Activated T-cell treated with anti-CD3 and anti-CD28 coated beads for 48 hours (primary cell): ENCODE measurements around the gene ADGRF5.

Experiments
- DNase-seq: peaks from one replicate; pipeline ENCODE4 v3.0.0-alpha.2; 2020; ENCODE audit warnings: low read depth

ADGRF5 gene

GRCh38 chr6:46921731-46922130, at the start of gene ADGRF5:
Gene ADGRF5 (minus strand): TSS chr6:46921938. CDS start chr6:46906762, 15,176 bp downstream.
- DNase-seq: no peak

GRCh38 chr6:46969206-46969605, 47.5 kb upstream of the ADGRF5 start:
- DNase-seq: no peak

- no peak for DNase-seq
Measured at GRCh38 chr6:46967826-46968349, 46.1 kb upstream of the ADGRF5 start.

GRCh38 chr6:46964716-46965519, 43.2 kb upstream of the ADGRF5 start:
- DNase-seq: no peak

GRCh38 chr6:46963626-46964025, 41.9 kb upstream of the ADGRF5 start:
- DNase-seq: no peak

- no peak for DNase-seq
Measured at GRCh38 chr6:46963039-46963438, 41.3 kb upstream of the ADGRF5 start.

- DNase-seq: no peak
Measured at GRCh38 chr6:46961711-46962110, 40.0 kb upstream of the ADGRF5 start.

GRCh38 chr6:46961232-46961631, 39.5 kb upstream of the ADGRF5 start:
- no peak for DNase-seq

- DNase-seq: no peak
Measured at GRCh38 chr6:46959419-46959818, 37.7 kb upstream of the ADGRF5 start.

- DNase-seq: no peak
Measured at GRCh38 chr6:46956409-46956808, 34.7 kb upstream of the ADGRF5 start.

- no peak for DNase-seq
Measured at GRCh38 chr6:46954837-46955451, 33.2 kb upstream of the ADGRF5 start.

GRCh38 chr6:46953921-46954320, 32.2 kb upstream of the ADGRF5 start:
- no peak for DNase-seq

- no peak for DNase-seq
Measured at GRCh38 chr6:46949632-46950280, 28.0 kb upstream of the ADGRF5 start.

GRCh38 chr6:46948699-46949098, 27.0 kb upstream of the ADGRF5 start:
- no peak for DNase-seq

- no peak for DNase-seq
Measured at GRCh38 chr6:46947497-46947896, 25.8 kb upstream of the ADGRF5 start.

- DNase-seq: no peak
Measured at GRCh38 chr6:46940433-46941226, 18.9 kb upstream of the ADGRF5 start.

GRCh38 chr6:46937642-46938041, 15.9 kb upstream of the ADGRF5 start:
- DNase-seq: no peak

- no peak for DNase-seq
Measured at GRCh38 chr6:46935687-46936086, 13.9 kb upstream of the ADGRF5 start.

- no peak for DNase-seq
Measured at GRCh38 chr6:46933751-46934150, 12.0 kb upstream of the ADGRF5 start.

GRCh38 chr6:46932526-46933319, 11.0 kb upstream of the ADGRF5 start:
- no peak for DNase-seq

GRCh38 chr6:46931416-46931815, 9.7 kb upstream of the ADGRF5 start:
- DNase-seq: no peak
